SU-DHL-6 (cell line): ENCODE data around the gene WNT3A.

Source experiments
- EZH2phosphoT487 ChIP-seq: fragments of 200-600 bp; sonication (generic), shearing (Covaris generic); conservative IDR thresholded peaks from 2 replicates; pipeline ENCODE4 v1.6.1; 2018; ENCODE audit warnings: mild to moderate bottlenecking, antibody characterized with exemption, low read length, moderate library complexity, mixed read lengths
- TF ChIP-seq, protein P1 (sequence below): fragments of 200-600 bp; sonication (generic); IDR thresholded peaks from one replicate; pipeline ENCODE4 v1.5.1; 2017; ENCODE audit warnings: antibody characterized with exemption, mild to moderate bottlenecking, low read length, moderate library complexity; ENCODE audit not compliant: insufficient read depth, poor library complexity, severe bottlenecking

DNA sequence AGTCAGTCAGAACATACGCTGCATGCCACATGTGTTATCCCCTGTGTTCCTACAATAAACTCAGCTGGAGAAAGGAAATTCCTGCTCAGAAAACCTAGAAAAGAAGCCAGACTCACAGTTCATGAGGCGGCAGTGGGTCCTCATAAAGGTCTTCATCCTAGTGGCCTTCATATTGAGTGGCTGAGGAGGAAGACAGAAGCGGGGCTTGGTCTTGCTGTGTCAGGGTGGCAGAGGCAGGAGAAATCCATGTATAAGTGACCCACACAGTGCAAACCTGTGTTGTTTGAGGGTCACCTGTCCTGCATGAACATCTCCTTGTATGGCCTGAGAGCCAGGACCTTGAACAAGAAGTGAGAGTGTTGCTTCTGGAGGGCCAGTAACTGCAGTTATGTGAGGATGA, 4.0 kb upstream of the WNT3A start:
- TF ChIP-seq, protein P1, sequence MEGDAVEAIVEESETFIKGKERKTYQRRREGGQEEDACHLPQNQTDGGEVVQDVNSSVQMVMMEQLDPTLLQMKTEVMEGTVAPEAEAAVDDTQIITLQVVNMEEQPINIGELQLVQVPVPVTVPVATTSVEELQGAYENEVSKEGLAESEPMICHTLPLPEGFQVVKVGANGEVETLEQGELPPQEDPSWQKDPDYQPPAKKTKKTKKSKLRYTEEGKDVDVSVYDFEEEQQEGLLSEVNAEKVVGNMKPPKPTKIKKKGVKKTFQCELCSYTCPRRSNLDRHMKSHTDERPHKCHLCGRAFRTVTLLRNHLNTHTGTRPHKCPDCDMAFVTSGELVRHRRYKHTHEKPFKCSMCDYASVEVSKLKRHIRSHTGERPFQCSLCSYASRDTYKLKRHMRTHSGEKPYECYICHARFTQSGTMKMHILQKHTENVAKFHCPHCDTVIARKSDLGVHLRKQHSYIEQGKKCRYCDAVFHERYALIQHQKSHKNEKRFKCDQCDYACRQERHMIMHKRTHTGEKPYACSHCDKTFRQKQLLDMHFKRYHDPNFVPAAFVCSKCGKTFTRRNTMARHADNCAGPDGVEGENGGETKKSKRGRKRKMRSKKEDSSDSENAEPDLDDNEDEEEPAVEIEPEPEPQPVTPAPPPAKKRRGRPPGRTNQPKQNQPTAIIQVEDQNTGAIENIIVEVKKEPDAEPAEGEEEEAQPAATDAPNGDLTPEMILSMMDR = no peak
- no peak for TF ChIP-seq EZH2phosphoT487
